CD14-positive monocyte (primary cell): ENCODE results near the gene SPDYE4. TPM values are rescaled to one million over a fixed set of nuclear protein-coding genes. Genes with fewer than 3 reads are reported as not detected.

ENCODE experiments used
- DNase-seq, 3 donors: peaks; one replicate each; pipeline ENCODE4 v3.0.0-alpha.2; 2011 to 2022
- H2AFZ ChIP-seq: 2 replicates; pipeline ENCODE4 v1.6.0; 2012; ENCODE audit warnings: mild to moderate bottlenecking, low read depth, low read length, inconsistent platforms; ENCODE audit not compliant: insufficient read depth, poor library complexity, severe bottlenecking
- H3K27ac ChIP-seq, 2 donors: 1 replicate in 1 of 2; 2 replicates in 1 of 2; pipeline ENCODE4 v1.5.1; 2012 to 2013; ENCODE audit warnings: low read length in 2 of 2, control low read depth in 1 of 2, inconsistent platforms in 1 of 2, low read depth in 1 of 2, mild to moderate bottlenecking in 1 of 2
- H3K27me3 ChIP-seq, 2 donors: one replicate each; pipeline versions ENCODE4 v1.6.0 to v1.6.1; 2011 to 2013; ENCODE audit warnings: low read length in 2 of 2; ENCODE audit not compliant: control insufficient read depth in 2 of 2, insufficient read depth in 2 of 2
- H3K36me3 ChIP-seq, 2 donors: replicated peaks in 1 of 2; 1 replicate in 1 of 2; 2 replicates in 1 of 2; pipeline versions ENCODE4 v1.5.1 to v1.6.1; 2012 to 2013; ENCODE audit warnings: low read length in 2 of 2, control low read depth in 1 of 2, inconsistent platforms in 1 of 2, mild to moderate bottlenecking in 1 of 2; ENCODE audit not compliant: insufficient read depth in 2 of 2, control insufficient read depth in 1 of 2
- H3K4me1 ChIP-seq, 2 donors: 1 replicate in 1 of 2; 2 replicates in 1 of 2; pipeline versions ENCODE4 v1.5.1 to v1.6.1; 2012 to 2013; ENCODE audit warnings: low read length in 2 of 2, control low read depth in 1 of 2, inconsistent platforms in 1 of 2, mild to moderate bottlenecking in 1 of 2, moderate library complexity in 1 of 2; ENCODE audit not compliant: insufficient read depth in 2 of 2, control insufficient read depth in 1 of 2
- H3K4me2 ChIP-seq: replicated peaks from 2 replicates; pipeline ENCODE3; 2012; ENCODE audit warnings: low read length, moderate library complexity, mild to moderate bottlenecking; ENCODE audit not compliant: poor library complexity, severe bottlenecking; ENCODE audit errors: extremely low read depth
- H3K4me3 ChIP-seq, 3 experiments: fragments of 200-600 bp in 1 of 3; sonication (generic) in 1 of 3; replicated peaks in 1 of 3; 1 replicate in 2 of 3; 2 replicates in 1 of 3; pipeline ENCODE4 v1.5.1; 2011 to 2013; ENCODE audit warnings: low read length in 3 of 3, mild to moderate bottlenecking in 3 of 3, control low read depth in 2 of 3, low read depth in 2 of 3, inconsistent platforms in 1 of 3, moderate library complexity in 1 of 3
- H3K79me2 ChIP-seq: 2 replicates; pipeline ENCODE4 v1.6.0; 2012; ENCODE audit warnings: mild to moderate bottlenecking, control low read depth, inconsistent platforms, low read length, moderate library complexity; ENCODE audit not compliant: insufficient read depth
- H3K9ac ChIP-seq: 2 replicates; pipeline ENCODE4 v1.6.0; 2017; ENCODE audit warnings: low read length, mild to moderate bottlenecking; ENCODE audit not compliant: insufficient read depth, poor library complexity, severe bottlenecking
- H3K9me3 ChIP-seq, 2 donors: replicated peaks in 1 of 2; 1 replicate in 1 of 2; 2 replicates in 1 of 2; pipeline versions ENCODE4 v1.5.1 to v1.6.1; 2012 to 2013; ENCODE audit warnings: low read length in 2 of 2, control low read depth in 1 of 2; ENCODE audit not compliant: control insufficient read depth in 1 of 2, insufficient read depth in 1 of 2
- H4K20me1 ChIP-seq: 2 replicates; pipeline ENCODE4 v1.6.0; 2012; ENCODE audit warnings: mild to moderate bottlenecking, low read length, control low read depth, moderate library complexity; ENCODE audit not compliant: insufficient read depth
- H3K27ac Mint-ChIP-seq, 7 donors: one replicate each; pipeline ENCODE4 v1.8.0; 2020; ENCODE audit warnings: mild to moderate bottlenecking in 7 of 7, mixed read lengths in 7 of 7, moderate library complexity in 6 of 7, inconsistent platforms in 2 of 7
- H3K27me3 Mint-ChIP-seq, 3 donors: one replicate each; pipeline ENCODE4 v1.8.0; 2021 to 2022; ENCODE audit warnings: low read depth in 3 of 3, mild to moderate bottlenecking in 3 of 3, mixed read lengths in 3 of 3, moderate library complexity in 3 of 3, inconsistent platforms in 1 of 3
- H3K36me3 Mint-ChIP-seq, 2 donors: one replicate each; pipeline ENCODE4 v1.8.0; 2020; ENCODE audit warnings: mixed read lengths in 2 of 2, inconsistent platforms in 1 of 2, mild to moderate bottlenecking in 1 of 2
- H3K4me1 Mint-ChIP-seq: one replicate; pipeline ENCODE4 v1.8.0; 2020; ENCODE audit warnings: mild to moderate bottlenecking, mixed read lengths
- H3K4me3 Mint-ChIP-seq, 2 donors: one replicate each; pipeline ENCODE4 v1.8.0; 2020; ENCODE audit warnings: mild to moderate bottlenecking in 2 of 2, mixed read lengths in 2 of 2, moderate library complexity in 1 of 2
- H3K9me3 Mint-ChIP-seq, 7 donors: one replicate each; pipeline ENCODE4 v1.8.0; 2020 to 2022; ENCODE audit warnings: mixed read lengths in 7 of 7, mild to moderate bottlenecking in 6 of 7, moderate library complexity in 6 of 7, inconsistent platforms in 2 of 7
- CTCF ChIP-seq: fragments of 200-600 bp; IDR thresholded peaks from one replicate; pipeline ENCODE4 v1.8.0; 2022; ENCODE audit warnings: antibody characterized with exemption, mild to moderate bottlenecking
- WGBS: methylation state at CpG from one replicate; pipeline ENCODE4 v1.1.5; 2013; ENCODE audit warnings: missing lambda C conversion rate; ENCODE audit not compliant: insufficient coverage; 5-methylcytosine and 5-hydroxymethylcytosine counted together
- intact Hi-C, 2 donors: fragments of 100-400 bp; cut with micrococcal nuclease; formaldehyde crosslinking; loops; one replicate each; pipeline versions ENCODE4 v1.15.0 to v1.15.1; 2023
- polyA plus RNA-seq, 3 donors: library from polyadenylated mRNA; depleted of rRNA in 1 of 3; unstranded in 2 of 3; stranded (reverse) in 1 of 3; fragments of 300-500 nt in 2 of 3; fragments of >200 nt in 1 of 3; fragmentation: Illumina TruSeq in 2 of 3; gene quantifications; 1 replicate in 2 of 3; 2 replicates in 1 of 3; pipeline ENCODE4 v1.2.3, GENCODE V29; 2012 to 2021

The SPDYE4 gene
- polyA plus RNA-seq, 3 donors = 0.09 TPM; not detected in 2

- no peak overlapping the region for H3K4me3 Mint-ChIP-seq
These were observed 16.6 kb downstream of the SPDYE4 start for GRCh38 chr17:8741771-8742170.

GRCh38 chr17:8741366-8741765 lies 17.0 kb downstream of the SPDYE4 start:
- WGBS = 59% methylated on average over 12 of the region's 17 CpGs
- Histone ChIP-seq H3K9ac (no peak overlapping the region), H2AFZ (peak overlapping the region; percentile 83), H3K4me2 (no peak overlapping the region), H3K4me3 (no peak overlapping the region), H3K36me3 (no peaks in the 10 kb centered on the region), H3K9me3 (no peaks in the 10 kb centered on the region), H3K27me3 (no peaks in the 10 kb centered on the region), H3K4me1 (peaks cover 11 to 14% of the 10 kb centered on the region in 2 donors), H4K20me1 (no peaks in the 10 kb centered on the region), H3K79me2 (no peaks in the 10 kb centered on the region), H3K27ac (no peak overlapping the region)
- Mint-ChIP-seq H3K9me3 (peaks cover 0 to 5% (median 0%) of the 10 kb centered on the region in 7 donors), H3K36me3 (no peaks in the 10 kb centered on the region), H3K4me1 (peaks cover 23% of the 10 kb centered on the region), H3K27me3 (peaks cover 4 to 33% (median 18%) of the 10 kb centered on the region in 3 donors), H3K4me3 (no peak overlapping the region), H3K27ac (no peak overlapping the region)
- intact Hi-C loops = loop anchor here (10.0 kb wide), 2 partner anchors 357 to 647 kb away; partner anchors contain the start of gene RPL26 (in 2 of the 2)
- DNase-seq = no peak
- no peak for TF ChIP-seq CTCF

More at GRCh38 chr17:8741771-8742170, 16.6 kb downstream of the SPDYE4 start:
- 74% methylated on average over 4 of the region's 4 CpGs for WGBS
- H3K27me3 ChIP-seq = no peaks in the 10 kb centered on the region
- H3K79me2 ChIP-seq = no peaks in the 10 kb centered on the region
- H2AFZ ChIP-seq = no peak overlapping the region
- Mint-ChIP-seq H3K36me3 (no peaks in the 10 kb centered on the region), H3K27me3 (peaks cover 4 to 36% (median 20%) of the 10 kb centered on the region in 3 donors), H3K9me3 (peaks cover 0 to 5% (median 0%) of the 10 kb centered on the region in 7 donors), H3K27ac (peak overlapping the region in 1 of 7 donors; percentile 75), H3K4me1 (peaks cover 25% of the 10 kb centered on the region)
- H3K36me3 ChIP-seq = no peaks in the 10 kb centered on the region
- no peak overlapping the region for H3K27ac ChIP-seq
- DNase-seq = no peak
- no peaks in the 10 kb centered on the region for H3K9me3 ChIP-seq
- H3K9ac ChIP-seq = no peak overlapping the region
- no peak for TF ChIP-seq CTCF
- H3K4me3 ChIP-seq = no peak overlapping the region
- H3K4me1 ChIP-seq = peaks cover 13 to 15% of the 10 kb centered on the region in 2 donors
- intact Hi-C loops = loop anchor here (10.0 kb wide), 2 partner anchors 357 to 647 kb away; partner anchors contain the start of gene RPL26 (in 2 of the 2)
- H3K4me2 ChIP-seq = no peak overlapping the region
- H4K20me1 ChIP-seq = no peaks in the 10 kb centered on the region
